Measurements from ENCODE around the gene SMIM45.
A peak's percentile ranks its signal among the peaks of the same experiment; 100 is the strongest.

Gene SMIM45

DNA sequence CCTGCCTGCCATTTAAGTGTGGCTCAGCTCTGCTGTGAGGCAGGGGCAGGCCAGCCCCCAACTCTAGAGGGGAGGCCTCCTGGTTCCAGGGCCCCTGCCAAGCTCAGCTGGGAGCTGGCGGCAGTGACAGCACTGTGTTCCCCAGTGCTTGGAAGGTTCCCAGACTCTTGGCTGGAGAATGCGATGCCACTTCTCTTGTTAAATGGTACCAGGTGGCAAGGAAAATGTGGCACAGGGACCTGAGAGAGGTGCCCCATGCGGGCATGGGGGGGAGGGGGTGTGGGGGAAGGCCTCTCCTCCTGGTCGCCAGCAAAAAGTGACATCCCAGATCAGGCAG lies 17.0 kb upstream of the SMIM45 start:
- H3K9me3 ChIP-seq = no peaks in the 10 kb centered on the region
- ATAC-seq (no peak), DNase-seq (no peak)
- no peak overlapping the region for H3K4me3 ChIP-seq
- no peak overlapping the region for H3K27ac ChIP-seq
- no peaks in the 10 kb centered on the region for H3K36me3 ChIP-seq (replicated peaks in 1 of 2; ENCODE audit: insufficient read depth in 1 of 2, low read depth in 2 of 2)
- WGBS, 2 donors = 85 to 100% methylated on average over 3 to 4 of the region's 4 CpGs
- TF ChIP-seq, protein P1, sequence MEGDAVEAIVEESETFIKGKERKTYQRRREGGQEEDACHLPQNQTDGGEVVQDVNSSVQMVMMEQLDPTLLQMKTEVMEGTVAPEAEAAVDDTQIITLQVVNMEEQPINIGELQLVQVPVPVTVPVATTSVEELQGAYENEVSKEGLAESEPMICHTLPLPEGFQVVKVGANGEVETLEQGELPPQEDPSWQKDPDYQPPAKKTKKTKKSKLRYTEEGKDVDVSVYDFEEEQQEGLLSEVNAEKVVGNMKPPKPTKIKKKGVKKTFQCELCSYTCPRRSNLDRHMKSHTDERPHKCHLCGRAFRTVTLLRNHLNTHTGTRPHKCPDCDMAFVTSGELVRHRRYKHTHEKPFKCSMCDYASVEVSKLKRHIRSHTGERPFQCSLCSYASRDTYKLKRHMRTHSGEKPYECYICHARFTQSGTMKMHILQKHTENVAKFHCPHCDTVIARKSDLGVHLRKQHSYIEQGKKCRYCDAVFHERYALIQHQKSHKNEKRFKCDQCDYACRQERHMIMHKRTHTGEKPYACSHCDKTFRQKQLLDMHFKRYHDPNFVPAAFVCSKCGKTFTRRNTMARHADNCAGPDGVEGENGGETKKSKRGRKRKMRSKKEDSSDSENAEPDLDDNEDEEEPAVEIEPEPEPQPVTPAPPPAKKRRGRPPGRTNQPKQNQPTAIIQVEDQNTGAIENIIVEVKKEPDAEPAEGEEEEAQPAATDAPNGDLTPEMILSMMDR (IDR thresholded peaks at IDR 0.05) = no peak
- TF ChIP-seq POLR2A (IDR thresholded peaks at IDR 0.05) = no peak
- H3K4me1 ChIP-seq = no peaks in the 10 kb centered on the region
- intact Hi-C loops (cut with DNase I) = loop anchor here (5.0 kb wide), 1 partner anchor 188 kb away; no protein-coding TSS in a partner anchor
- no peaks in the 10 kb centered on the region for H3K27me3 ChIP-seq

DNA sequence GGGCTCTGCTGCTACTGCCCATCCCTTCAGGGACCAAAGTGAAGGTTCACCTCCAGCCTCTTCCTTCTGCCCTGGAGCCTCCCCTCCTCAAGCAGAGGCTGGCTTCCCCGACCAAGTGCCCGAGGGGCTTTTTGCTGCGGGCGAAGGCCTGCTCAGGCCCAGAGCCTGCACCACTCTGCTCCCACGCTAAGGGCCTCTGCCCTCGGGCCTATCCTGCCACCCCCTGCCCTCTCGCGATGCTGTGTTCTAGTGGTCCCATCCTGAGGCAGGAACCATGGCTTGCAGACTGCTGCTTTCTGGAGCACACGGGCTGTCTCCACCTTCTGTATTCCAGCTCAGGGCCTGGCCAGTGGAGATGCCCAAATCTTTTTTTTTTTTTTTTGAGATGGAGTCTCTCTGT lies 16.4 kb upstream of the SMIM45 start:
- no peak for DNase-seq
- Histone ChIP-seq H3K4me3 (no peak overlapping the region), H3K9me3 (no peaks in the 10 kb centered on the region), H3K4me1 (no peaks in the 10 kb centered on the region), H3K36me3 (replicated peaks in 1 of 2; ENCODE audit: insufficient read depth in 1 of 2, low read depth in 2 of 2) (no peaks in the 10 kb centered on the region), H3K27ac (no peak overlapping the region), H3K27me3 (no peaks in the 10 kb centered on the region)
- ATAC-seq = no peak
- intact Hi-C loops (cut with DNase I) = loop anchor here (5.0 kb wide), 1 partner anchor 188 kb away; no protein-coding TSS in a partner anchor
- 92 to 95% methylated on average over 9 of the region's 9 CpGs for WGBS, 2 donors
- TF ChIP-seq, protein P1 (IDR thresholded peaks at IDR 0.05) = no peak
- no peak for TF ChIP-seq POLR2A (IDR thresholded peaks at IDR 0.05)

DNA sequence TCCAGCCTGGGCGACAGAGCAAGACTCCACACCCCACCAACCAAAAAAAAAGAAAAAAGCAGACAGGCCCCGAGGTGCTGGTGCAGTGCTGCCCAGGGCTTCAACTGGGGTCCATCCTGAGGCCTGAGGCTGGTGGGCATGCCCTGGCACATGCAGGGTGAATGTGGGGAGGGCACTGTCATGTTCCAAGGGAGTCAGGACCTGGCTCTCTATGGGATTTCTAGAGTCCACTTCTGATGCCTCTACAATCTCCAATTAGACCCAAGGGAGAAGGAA lies 15.1 kb upstream of the SMIM45 start:
- Histone ChIP-seq H3K9me3 (no peaks in the 10 kb centered on the region), H3K4me1 (peaks cover 6% of the 10 kb centered on the region), H3K27ac (no peak overlapping the region), H3K4me3 (no peak overlapping the region), H3K36me3 (replicated peaks in 1 of 2; ENCODE audit: insufficient read depth in 1 of 2, low read depth in 2 of 2) (no peaks in the 10 kb centered on the region), H3K27me3 (no peaks in the 10 kb centered on the region)
- DNase-seq (no peak), ATAC-seq (no peak)
- TF ChIP-seq POLR2A (IDR thresholded peaks at IDR 0.05) = no peak
- TF ChIP-seq, protein P1 (IDR thresholded peaks at IDR 0.05) = no peak
- WGBS, 2 donors = 81 to 90% methylated on average over 2 of the region's 2 CpGs
- intact Hi-C loops (cut with DNase I) = loop anchor here (5.0 kb wide), 1 partner anchor 190 kb away; no protein-coding TSS in a partner anchor

DNA sequence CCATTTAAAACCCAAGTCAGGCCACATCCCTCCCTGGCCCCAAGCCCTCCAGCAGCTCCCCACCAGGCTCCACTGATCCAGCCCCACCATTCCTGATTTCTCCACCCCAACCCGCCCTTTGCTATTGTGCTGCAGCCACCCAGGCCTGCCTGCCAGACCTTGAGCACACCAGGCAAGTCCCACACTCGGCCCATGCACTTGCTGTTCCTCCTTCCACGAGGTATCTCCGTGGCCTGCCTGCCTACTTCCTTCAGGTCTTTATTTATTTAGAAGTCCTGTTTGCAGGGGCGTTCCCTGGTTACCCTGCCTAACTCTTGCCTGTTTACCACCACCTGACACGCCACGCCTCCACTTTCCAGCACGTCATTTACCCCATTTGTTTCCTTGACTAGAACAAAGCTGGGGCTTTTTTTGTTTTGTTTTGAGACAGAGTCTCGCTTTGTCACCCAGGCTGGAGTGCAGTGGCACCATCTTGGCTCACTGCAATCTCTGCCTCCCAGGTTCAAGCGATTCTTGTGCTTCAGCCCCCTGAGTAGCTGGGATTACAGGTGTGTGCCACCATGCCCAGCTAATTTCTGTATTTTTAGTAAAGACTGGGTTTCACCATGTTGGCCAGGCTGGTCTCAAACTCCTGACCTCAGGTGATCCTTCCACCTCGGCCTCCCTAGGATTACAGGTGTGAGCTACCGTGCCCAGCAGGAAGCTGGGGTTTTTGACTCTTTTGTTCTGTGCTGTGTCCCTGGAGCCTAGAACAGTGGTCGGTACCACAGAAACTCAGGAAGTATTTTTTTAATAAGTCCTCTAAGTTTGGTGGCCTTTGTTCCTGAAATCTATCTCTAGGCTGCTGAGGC lies 11.7 kb upstream of the SMIM45 start:
- TF ChIP-seq, protein P1 (IDR thresholded peaks at IDR 0.05) = no peak
- TF ChIP-seq POLR2A (IDR thresholded peaks at IDR 0.05) = peak in 2 of 3 donors; percentile 23
- no peak for ATAC-seq
- 81 to 85% methylated on average over 11 to 13 of the region's 13 CpGs for WGBS, 2 donors
- peaks cover 6% of the 10 kb centered on the region for H3K4me1 ChIP-seq
- H3K9me3 ChIP-seq = no peaks in the 10 kb centered on the region
- intact Hi-C loops (cut with DNase I) = loop anchor here (5.0 to 10.0 kb wide), 3 partner anchors 118 to 235 kb away; no protein-coding TSS in a partner anchor
- DNase-seq = peak in 2 of 4 donors; percentile 26 to 53
- peak overlapping the region in 1 of 4 donors; percentile 22 for H3K27ac ChIP-seq
- H3K36me3 ChIP-seq (replicated peaks in 1 of 2; ENCODE audit: insufficient read depth in 1 of 2, low read depth in 2 of 2) = no peaks in the 10 kb centered on the region
- no peak overlapping the region for H3K4me3 ChIP-seq
- no peaks in the 10 kb centered on the region for H3K27me3 ChIP-seq

All from body of pancreas (tissue), 4 donors.